Upper lobe of left lung (tissue), 6 donors: ENCODE data around the gene ATP2C1. TPM values are rescaled to one million over a fixed set of nuclear protein-coding genes. Genes with fewer than 3 reads are reported as not detected.

Source experiments
- ATAC-seq, 2 donors: fragments of 200-7000 bp; cut with Tn5 transposase; one replicate each; pipeline ENCODE4 v1.9.1; 2022; ENCODE audit warnings: mild to moderate bottlenecking in 2 of 2, moderate library complexity in 2 of 2; ENCODE audit not compliant: low FRiP score in 2 of 2
- DNase-seq, 2 donors: peaks; one replicate each; pipeline ENCODE4 v3.0.0-alpha.2; 2019 to 2020
- H3K27ac ChIP-seq, 4 donors: fragments of 200-600 bp; sonication (generic); one replicate each; pipeline ENCODE4 v1.5.1; 2016 to 2019
- H3K27me3 ChIP-seq, 4 donors: fragments of 200-600 bp; sonication (generic); one replicate each; pipeline ENCODE4 v1.5.1; 2017 to 2019
- H3K36me3 ChIP-seq, 4 donors: fragments of 200-600 bp; sonication (generic); one replicate each; pipeline ENCODE4 v1.5.1; 2016 to 2019
- H3K4me1 ChIP-seq, 4 donors: fragments of 200-600 bp; sonication (generic); one replicate each; pipeline ENCODE4 v1.5.1; 2018 to 2019
- H3K4me3 ChIP-seq, 4 donors: fragments of 200-600 bp; sonication (generic); one replicate each; pipeline ENCODE4 v1.5.1; 2017 to 2019; ENCODE audit warnings: mild to moderate bottlenecking in 2 of 4, moderate library complexity in 1 of 4
- H3K9me3 ChIP-seq, 4 donors: fragments of 200-600 bp; sonication (generic); one replicate each; pipeline ENCODE4 v1.5.1; 2018 to 2019
- EP300 ChIP-seq, 4 donors: sonication (generic); formaldehyde crosslinking; IDR thresholded peaks; one replicate each; pipeline ENCODE4 v1.5.1; 2017; ENCODE audit warnings: antibody characterized with exemption in 4 of 4, control low read depth in 2 of 4
- POLR2A ChIP-seq, 4 donors: fragments of 450-650 bp; IDR thresholded peaks; one replicate each; pipeline ENCODE4 v1.5.1; 2016 to 2017; ENCODE audit warnings: antibody characterized with exemption in 4 of 4, mild to moderate bottlenecking in 2 of 4
- POLR2AphosphoS5 ChIP-seq, 2 donors: sonication (generic); formaldehyde crosslinking; IDR thresholded peaks; one replicate each; pipeline ENCODE4 v1.5.1; 2017; ENCODE audit warnings: antibody characterized with exemption in 2 of 2
- WGBS, 2 donors: methylation state at CpG; one replicate each; pipeline ENCODE4 v1.1.5; 2017 to 2018; 5-methylcytosine and 5-hydroxymethylcytosine counted together
- total RNA-seq, 6 donors: library from RNA; depleted of rRNA in 4 of 6; stranded (reverse); fragments of >200 nt in 4 of 6; gene quantifications; one replicate each; pipeline versions ENCODE4 v1.1.0 to v1.2.1, GENCODE V29; 2016 to 2021
- TF ChIP-seq, protein P1 (sequence below), 6 experiments: fragments of 450-650 bp in 4 of 6; fragments of 200-600 bp in 2 of 6; sonication (generic) in 2 of 6; IDR thresholded peaks; one replicate each; pipeline ENCODE4 v1.5.1; 2016 to 2019; ENCODE audit warnings: antibody characterized with exemption in 6 of 6
- donor health status: DM: no; HTN: no; CAD: no; lungs with moderate emphysema.
- donor health status: DM: no; HTN: yes; CAD: no; lungs with severe emphysema.

ATP2C1 gene
- total RNA-seq, 6 donors from 2014 or later = 50.3 to 131 (median 114) TPM

DNA sequence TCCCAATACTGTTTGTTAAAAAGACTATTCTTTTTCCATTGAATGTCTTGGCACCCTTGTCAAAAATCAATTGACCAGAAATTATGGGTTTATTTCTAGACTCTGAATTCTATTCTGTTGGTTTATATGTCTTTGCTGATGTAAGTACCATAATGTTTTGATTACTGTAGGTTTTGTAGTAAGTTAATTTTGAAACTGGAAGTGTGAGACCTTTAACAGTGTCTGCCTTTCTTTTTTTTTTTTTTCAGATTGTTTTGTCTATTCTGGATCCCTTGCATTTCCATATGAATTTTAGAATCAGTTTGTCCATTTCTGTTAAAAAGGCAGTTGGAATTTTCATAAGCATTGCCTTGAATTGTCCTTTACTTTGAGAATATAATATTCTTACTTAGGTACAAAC is 13.6 kb downstream of the ATP2C1 start:
- no peaks in the 10 kb centered on the region for H3K36me3 ChIP-seq
- TF ChIP-seq POLR2A (IDR thresholded peaks at IDR 0.05) = no peak
- no peak for TF ChIP-seq EP300 (IDR thresholded peaks at IDR 0.05)
- TF ChIP-seq POLR2AphosphoS5 (IDR thresholded peaks at IDR 0.05) = no peak
- TF ChIP-seq, protein P1, sequence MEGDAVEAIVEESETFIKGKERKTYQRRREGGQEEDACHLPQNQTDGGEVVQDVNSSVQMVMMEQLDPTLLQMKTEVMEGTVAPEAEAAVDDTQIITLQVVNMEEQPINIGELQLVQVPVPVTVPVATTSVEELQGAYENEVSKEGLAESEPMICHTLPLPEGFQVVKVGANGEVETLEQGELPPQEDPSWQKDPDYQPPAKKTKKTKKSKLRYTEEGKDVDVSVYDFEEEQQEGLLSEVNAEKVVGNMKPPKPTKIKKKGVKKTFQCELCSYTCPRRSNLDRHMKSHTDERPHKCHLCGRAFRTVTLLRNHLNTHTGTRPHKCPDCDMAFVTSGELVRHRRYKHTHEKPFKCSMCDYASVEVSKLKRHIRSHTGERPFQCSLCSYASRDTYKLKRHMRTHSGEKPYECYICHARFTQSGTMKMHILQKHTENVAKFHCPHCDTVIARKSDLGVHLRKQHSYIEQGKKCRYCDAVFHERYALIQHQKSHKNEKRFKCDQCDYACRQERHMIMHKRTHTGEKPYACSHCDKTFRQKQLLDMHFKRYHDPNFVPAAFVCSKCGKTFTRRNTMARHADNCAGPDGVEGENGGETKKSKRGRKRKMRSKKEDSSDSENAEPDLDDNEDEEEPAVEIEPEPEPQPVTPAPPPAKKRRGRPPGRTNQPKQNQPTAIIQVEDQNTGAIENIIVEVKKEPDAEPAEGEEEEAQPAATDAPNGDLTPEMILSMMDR (IDR thresholded peaks at IDR 0.05) = no peak
- DNase-seq = no peak

DNA sequence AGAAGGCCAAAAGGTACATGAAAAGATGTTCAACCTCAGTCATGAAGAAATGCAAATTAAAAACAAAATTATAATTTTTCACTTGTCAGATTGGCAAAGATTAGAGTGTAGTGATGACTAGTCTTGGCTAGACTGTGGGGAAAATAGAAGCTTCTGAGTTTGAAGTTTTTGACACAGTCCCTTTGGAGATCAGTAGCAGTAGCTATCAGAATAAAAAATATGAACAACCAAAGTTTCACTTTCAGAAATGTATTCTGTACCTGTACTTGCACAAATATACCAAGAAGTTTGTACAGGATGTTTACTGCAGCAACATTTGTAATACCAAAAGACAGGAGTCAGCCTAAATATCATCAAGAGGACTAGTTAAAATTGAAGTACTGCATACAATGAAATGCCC is 14.1 kb downstream of the ATP2C1 start:
- no peaks in the 10 kb centered on the region for H3K9me3 ChIP-seq
- no peaks in the 10 kb centered on the region for H3K27me3 ChIP-seq
- no peak overlapping the region for H3K4me3 ChIP-seq
- ATAC-seq (no peak), DNase-seq (no peak)
- TF ChIP-seq POLR2A (IDR thresholded peaks at IDR 0.05) (no peak), EP300 (IDR thresholded peaks at IDR 0.05) (no peak), POLR2AphosphoS5 (IDR thresholded peaks at IDR 0.05) (no peak)
- TF ChIP-seq, protein P1 (IDR thresholded peaks at IDR 0.05) = no peak
- H3K36me3 ChIP-seq = no peaks in the 10 kb centered on the region
- peaks cover 25 to 39% (median 27%) of the 10 kb centered on the region in 4 donors for H3K4me1 ChIP-seq
- no peak overlapping the region for H3K27ac ChIP-seq

More for the DNA sequence above, 13.6 kb downstream of the ATP2C1 start:
- Histone ChIP-seq H3K9me3 (no peaks in the 10 kb centered on the region), H3K4me1 (peaks cover 25 to 43% (median 28%) of the 10 kb centered on the region in 4 donors), H3K27ac (no peak overlapping the region), H3K4me3 (no peak overlapping the region), H3K27me3 (no peaks in the 10 kb centered on the region)
- ATAC-seq = no peak

DNA sequence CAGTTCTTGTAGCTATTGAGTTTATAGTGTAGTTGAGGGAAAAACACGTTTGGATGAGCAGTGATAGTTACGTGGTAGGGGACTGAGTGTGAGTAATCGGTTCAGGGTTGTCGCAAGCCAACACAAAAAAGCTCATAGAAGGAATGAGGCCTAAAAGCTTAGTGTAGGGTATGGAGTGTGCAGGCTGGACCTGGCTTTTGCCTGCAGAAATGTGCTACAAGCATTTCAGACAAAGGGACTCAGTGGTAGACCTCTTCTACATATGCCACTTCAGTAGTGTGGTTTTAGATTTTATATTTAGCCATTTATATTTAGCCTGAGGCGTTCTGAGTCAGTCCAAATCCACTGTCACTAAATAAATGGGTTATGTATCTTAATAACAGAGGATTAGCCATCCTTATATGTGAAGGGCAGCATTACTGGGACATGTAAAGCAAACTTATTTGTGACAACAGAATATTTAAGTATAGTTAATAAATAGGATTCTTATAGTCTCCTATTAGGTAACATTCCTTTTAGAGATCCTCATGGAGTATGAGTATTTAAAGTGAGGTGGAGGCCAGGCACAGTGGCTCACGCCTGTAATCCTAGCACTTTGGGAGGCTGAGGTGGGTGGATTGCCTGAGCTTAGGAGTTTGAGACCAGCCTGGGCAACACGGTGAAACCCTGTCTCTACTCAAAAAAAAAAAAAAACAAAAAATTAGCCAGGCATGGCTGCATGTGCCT is 21.8 kb downstream of the ATP2C1 start:
- Histone ChIP-seq H3K4me1 (peaks cover 0 to 3% (median 1%) of the 10 kb centered on the region in 4 donors), H3K9me3 (peaks cover 0 to 2% (median 0%) of the 10 kb centered on the region in 4 donors), H3K27ac (no peak overlapping the region), H3K4me3 (no peak overlapping the region), H3K27me3 (no peaks in the 10 kb centered on the region), H3K36me3 (no peaks in the 10 kb centered on the region)
- WGBS, 2 donors = 84 to 90% methylated on average over 7 of the region's 7 CpGs
- ATAC-seq = no peak
- DNase-seq = no peak
- TF ChIP-seq POLR2AphosphoS5 (IDR thresholded peaks at IDR 0.05) (no peak), EP300 (IDR thresholded peaks at IDR 0.05) (no peak), POLR2A (IDR thresholded peaks at IDR 0.05) (no peak)
- TF ChIP-seq, protein P1 (IDR thresholded peaks at IDR 0.05) = no peak

DNA sequence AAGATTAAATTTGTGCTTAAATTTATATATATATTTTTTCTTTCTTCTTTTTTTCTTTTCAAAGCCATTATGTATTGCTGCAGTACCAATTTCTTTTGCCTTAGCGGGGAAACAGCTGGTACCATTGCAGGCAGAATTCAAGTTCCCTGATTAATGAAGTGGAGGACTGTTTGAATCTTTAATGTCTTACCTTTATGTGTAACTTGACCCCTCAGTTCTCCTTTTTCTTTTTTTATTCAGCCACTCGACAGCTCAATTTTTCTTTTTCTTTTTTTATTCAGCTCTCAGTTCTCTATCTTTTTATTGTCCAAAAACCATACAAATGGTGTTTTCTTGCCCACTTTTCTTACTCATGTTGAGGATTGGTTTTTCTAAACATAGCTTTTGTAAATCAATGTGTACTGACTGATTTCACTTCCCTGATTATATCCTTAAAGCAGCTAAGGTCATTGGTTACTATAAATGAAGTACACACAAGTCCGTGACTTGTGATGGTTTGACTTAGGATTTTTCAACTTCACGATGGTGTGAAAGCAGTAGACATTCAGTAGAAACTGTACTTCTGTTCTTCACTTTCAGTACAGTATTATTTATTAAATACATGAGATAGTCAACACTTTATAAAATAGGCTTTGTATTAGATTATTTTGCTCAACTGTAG is 22.8 kb downstream of the ATP2C1 start:
- no peak for DNase-seq
- peaks cover 0 to 3% (median 1%) of the 10 kb centered on the region in 4 donors for H3K4me1 ChIP-seq
- ATAC-seq = no peak
- TF ChIP-seq, protein P1 (IDR thresholded peaks at IDR 0.05) = no peak
- TF ChIP-seq POLR2A (IDR thresholded peaks at IDR 0.05) (no peak), EP300 (IDR thresholded peaks at IDR 0.05) (no peak), POLR2AphosphoS5 (IDR thresholded peaks at IDR 0.05) (no peak)
- no peaks in the 10 kb centered on the region for H3K36me3 ChIP-seq
- H3K27ac ChIP-seq = no peak overlapping the region
- no peaks in the 10 kb centered on the region for H3K27me3 ChIP-seq
- WGBS, 2 donors = 77 to 80% methylated on average over 4 of the region's 4 CpGs
- H3K9me3 ChIP-seq = peaks cover 0 to 2% (median 0%) of the 10 kb centered on the region in 4 donors
- no peak overlapping the region for H3K4me3 ChIP-seq
